SK-N-SH treated with all-trans-retinoic acid at 6 μM for 48 hours (cell line): ENCODE data around the gene JADE3.

ENCODE experiments used
- ARNTL ChIP-seq: fragments of 450-650 bp; formaldehyde crosslinking; IDR thresholded peaks from 2 replicates; pipeline ENCODE4 v1.5.0; 2020; ENCODE audit warnings: low read depth, mild to moderate bottlenecking, moderate library complexity, borderline replicate concordance
- ESRRG ChIP-seq: fragments of 250-450 bp; sonication (Bioruptor Pico); IDR thresholded peaks from 2 replicates; pipeline ENCODE4 v1.6.1; 2021; ENCODE audit warnings: mild to moderate bottlenecking
- ZFP3 ChIP-seq: fragments of 250-450 bp; sonication (Bioruptor Pico); IDR thresholded peaks from 2 replicates; pipeline ENCODE4 v1.5.0; 2020; ENCODE audit warnings: mild to moderate bottlenecking, moderate library complexity
- ZNF70 ChIP-seq: fragments of 450-650 bp; formaldehyde crosslinking; IDR thresholded peaks from 2 replicates; pipeline ENCODE4 v1.5.0; 2020; ENCODE audit warnings: mild to moderate bottlenecking, moderate library complexity
- ZNF8 ChIP-seq: fragments of 450-650 bp; formaldehyde crosslinking; IDR thresholded peaks from 2 replicates; pipeline ENCODE4 v1.5.0; 2020; ENCODE audit warnings: mild to moderate bottlenecking, moderate library complexity
- TF ChIP-seq, protein P1 (sequence below): fragments of 250-450 bp; sonication (Bioruptor Pico); IDR thresholded peaks from 2 replicates; pipeline ENCODE4 v1.8.0; 2020; ENCODE audit warnings: mild to moderate bottlenecking, moderate library complexity, borderline replicate concordance

DNA sequence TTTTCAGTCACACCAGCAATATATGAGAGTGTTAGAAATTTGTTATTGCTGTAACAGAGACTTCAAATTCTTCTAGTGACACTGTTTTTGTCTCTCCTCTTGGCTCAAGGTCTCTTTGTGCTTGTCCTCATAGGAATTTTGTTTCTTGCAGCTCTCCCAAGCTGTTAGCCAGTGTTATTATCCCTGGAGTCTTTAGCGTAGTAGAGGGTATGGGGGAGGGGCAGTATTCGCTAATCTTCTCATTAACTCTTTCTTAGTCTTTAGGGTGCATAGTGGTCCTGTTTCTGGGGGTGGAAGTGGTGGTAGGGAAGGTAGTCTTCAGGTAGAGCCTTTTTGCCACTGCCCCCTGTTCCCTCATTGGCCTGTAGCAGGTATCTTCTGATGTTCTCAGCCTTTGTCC, 79.4 kb downstream of the JADE3 start:
- TF ChIP-seq ZFP3 (CRISPR knock-in tag), result no peak
- TF ChIP-seq ARNTL, result no peak
- no peak for TF ChIP-seq ESRRG (CRISPR knock-in tag)
- TF ChIP-seq, protein P1, sequence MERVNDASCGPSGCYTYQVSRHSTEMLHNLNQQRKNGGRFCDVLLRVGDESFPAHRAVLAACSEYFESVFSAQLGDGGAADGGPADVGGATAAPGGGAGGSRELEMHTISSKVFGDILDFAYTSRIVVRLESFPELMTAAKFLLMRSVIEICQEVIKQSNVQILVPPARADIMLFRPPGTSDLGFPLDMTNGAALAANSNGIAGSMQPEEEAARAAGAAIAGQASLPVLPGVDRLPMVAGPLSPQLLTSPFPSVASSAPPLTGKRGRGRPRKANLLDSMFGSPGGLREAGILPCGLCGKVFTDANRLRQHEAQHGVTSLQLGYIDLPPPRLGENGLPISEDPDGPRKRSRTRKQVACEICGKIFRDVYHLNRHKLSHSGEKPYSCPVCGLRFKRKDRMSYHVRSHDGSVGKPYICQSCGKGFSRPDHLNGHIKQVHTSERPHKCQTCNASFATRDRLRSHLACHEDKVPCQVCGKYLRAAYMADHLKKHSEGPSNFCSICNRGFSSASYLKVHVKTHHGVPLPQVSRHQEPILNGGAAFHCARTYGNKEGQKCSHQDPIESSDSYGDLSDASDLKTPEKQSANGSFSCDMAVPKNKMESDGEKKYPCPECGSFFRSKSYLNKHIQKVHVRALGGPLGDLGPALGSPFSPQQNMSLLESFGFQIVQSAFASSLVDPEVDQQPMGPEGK (CRISPR knock-in tag), result no peak
- TF ChIP-seq ZNF70 (CRISPR knock-in tag), result no peak
- TF ChIP-seq ZNF8 (CRISPR knock-in tag), result no peak
